T-helper 9 cell (primary cell): ENCODE measurements around the gene NAPG.
"Not testable (repeated sequence)": the region's sequence is repeated elsewhere in the genome, so short reads cannot be mapped to it uniquely, and the experiment has no call there.

Experiments
- DNase-seq: peaks from one replicate; pipeline ENCODE4 v3.0.0-alpha.2; 2020

NAPG gene

DNA sequence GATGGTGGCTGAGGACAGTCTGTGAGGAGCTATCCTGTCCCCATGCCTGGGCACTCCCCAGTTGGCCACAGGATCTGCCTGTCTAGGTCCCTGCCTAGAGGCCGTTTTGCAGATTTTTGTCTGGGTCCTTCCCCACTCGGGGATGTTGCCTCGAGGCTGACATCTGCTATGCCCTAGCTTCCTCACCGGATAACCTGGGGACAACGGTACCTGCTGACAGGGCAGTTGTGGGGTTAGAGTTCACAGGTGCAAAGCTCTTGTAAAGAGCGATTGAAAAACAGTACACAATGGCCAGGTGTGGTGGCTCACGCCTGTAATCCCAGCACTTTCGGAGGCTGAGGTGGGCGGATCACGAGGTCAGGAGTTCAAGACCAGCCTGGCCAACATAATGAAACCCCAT is 30.4 kb downstream of the NAPG start:
- not testable (repeated sequence) for DNase-seq

DNA sequence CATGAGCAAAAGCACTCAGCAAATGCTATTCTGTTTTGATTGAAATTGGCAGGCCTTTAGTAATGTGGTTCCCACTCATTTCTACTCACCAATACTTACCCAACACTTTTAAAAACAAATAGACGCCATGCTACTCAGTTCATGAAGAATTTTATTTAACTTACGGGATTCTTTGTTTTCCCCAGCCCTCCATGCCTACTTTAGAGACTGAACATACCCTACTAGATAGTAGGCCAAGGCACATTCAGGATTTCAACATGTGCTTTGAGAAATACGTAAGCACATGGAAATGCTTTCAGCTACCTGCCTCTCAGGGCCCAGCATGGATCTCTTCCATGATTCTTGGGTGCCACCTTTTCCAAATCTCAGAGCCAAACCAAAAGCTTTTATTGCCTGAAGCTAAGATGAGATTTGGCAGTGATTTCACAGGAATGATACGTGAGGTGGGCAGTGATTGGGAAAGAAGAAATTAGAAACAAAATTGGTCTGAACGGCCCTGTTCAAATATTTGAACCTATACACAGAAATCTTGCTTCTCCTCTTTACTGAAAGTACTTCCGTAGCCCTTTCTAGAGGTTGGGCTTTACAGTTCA is 31.4 kb downstream of the NAPG start:
- DNase-seq = no peak

DNA sequence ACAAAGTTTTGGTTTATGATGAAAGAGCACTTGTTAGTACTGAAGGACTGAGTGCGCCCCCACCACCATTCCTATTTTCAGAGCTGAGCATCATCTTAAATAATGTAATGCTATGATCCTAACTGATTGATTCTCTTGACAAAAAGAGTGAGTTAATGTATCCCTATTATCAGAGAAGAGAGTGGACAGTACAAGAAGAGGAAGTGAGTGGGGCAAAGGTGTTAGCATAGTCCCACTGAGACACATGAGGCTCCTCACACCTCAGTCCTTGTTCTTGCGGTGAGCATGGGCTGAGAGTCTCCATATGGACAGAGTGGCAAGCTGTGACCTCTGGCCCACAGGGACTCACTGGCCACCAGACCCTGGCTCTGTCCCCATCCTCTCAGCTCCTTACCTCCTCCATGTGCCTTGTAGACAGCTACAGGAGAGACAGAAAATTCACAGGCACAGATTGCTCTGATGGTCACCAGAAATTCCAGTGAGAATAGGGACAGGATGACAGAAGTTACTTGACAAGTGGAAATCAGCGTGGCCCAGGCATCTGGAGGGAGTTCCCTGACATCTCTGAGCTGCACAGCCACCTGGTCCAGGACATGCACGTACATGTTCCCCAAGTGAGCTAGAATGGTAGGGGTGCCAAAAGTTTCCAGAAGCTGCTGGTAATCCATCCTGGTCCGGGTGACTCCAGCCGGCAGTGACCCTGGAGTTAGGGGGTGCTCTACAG is 32.6 kb downstream of the NAPG start:
- DNase-seq = no peak

GRCh38 chr18:10558967-10559298 is 33.1 kb downstream of the NAPG start:
- DNase-seq = no peak

GRCh38 chr18:10559553-10560451 is 34.0 kb downstream of the NAPG start:
- no peak for DNase-seq

DNA sequence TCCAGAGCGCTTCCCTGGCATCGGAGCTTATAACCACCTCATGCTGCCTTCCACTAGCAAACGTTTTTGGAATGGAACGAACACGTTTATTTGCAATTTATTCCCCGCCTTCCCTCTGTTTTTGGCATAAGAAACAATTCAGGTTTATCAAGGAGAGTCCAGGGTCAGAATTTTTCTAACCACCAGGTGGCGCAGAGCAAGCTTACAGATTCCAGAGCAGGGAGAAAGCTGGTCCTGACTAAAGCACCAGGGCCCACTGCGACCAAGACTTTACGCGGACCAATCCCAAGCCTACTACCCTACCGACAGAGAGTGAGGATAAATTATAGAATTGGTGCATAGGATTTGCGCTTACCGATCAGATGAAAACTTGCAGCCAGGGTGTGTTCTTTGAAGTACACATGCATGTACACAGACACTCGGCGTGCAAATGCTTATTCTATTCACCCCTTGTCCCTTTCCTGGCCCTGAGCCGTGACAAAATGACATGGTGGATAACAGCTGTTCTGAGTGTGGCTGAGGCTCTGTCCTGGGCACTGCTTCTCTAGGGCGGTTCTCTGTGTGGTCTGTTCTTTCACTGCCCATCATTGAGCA is 34.7 kb downstream of the NAPG start:
- peak; percentile 49 for DNase-seq

DNA sequence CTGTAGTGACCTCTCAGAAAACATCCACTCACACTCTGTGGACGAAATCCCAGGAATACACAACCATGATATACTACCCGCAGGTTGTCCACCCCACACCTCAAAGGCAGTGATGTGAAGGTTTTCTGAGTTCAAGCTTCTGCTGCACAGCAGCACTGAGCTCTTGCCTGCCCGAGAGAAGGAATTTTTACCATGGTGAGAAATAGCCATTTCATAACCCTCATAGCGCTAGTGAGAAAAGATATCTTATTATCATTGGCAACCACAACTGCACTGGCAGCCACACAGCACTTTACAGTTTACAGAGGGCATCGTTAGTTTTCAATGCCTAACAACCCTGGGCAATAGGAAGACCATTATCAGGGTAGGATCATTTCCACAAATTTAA is 36.9 kb downstream of the NAPG start:
- DNase-seq = no peak

GRCh38 chr18:10563886-10564285 is 38.1 kb downstream of the NAPG start:
- DNase-seq = no peak

- no peak for DNase-seq
Observed at GRCh38 chr18:10564975-10565773, 39.3 kb downstream of the NAPG start.

DNA sequence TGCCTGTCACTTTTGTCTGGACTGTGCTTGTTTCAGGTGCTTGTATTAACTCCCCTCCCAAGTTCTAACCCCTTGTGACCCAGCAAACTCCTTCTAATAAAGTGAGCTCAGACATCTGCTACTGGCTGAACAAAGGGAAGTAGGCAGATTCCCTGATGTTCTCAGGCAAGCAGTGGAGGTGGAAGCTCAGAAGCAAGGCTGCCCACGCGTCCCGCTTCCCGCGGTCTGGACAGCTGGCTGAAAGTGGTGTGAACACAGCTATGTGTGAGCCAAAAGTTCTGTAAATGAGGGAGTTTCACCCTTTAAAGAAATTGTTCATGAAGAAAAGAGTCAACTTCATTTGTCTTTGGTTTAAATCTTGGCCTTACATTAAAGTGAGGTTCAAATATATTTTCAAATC is 40.0 kb downstream of the NAPG start:
- no peak for DNase-seq

GRCh38 chr18:10566390-10566789 is 40.6 kb downstream of the NAPG start:
- no peak for DNase-seq

GRCh38 chr18:10569941-10570340 is 44.1 kb downstream of the NAPG start:
- DNase-seq = not testable (repeated sequence)

- no peak for DNase-seq
Observed at GRCh38 chr18:10570622-10571021, 44.8 kb downstream of the NAPG start.

DNA sequence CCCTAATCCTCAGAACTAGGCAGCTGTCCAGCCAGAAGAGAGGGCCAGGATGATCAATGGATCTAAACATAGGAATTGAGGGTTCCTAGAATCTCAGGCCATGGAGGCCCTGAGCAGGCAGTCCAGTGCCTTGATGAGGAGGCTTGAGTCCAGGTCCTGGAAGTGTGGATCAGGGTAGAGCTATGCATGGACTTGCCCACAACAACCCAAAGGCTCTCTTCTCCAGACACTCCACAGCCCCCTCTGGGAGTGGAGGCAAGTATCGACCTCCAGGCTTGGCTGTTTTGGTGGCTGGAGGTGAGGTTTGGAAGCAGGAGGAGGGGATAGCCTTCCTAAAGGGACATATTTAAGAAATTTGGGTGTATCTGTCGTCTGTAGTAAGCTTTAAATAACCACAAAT is 45.7 kb downstream of the NAPG start:
- no peak for DNase-seq

DNA sequence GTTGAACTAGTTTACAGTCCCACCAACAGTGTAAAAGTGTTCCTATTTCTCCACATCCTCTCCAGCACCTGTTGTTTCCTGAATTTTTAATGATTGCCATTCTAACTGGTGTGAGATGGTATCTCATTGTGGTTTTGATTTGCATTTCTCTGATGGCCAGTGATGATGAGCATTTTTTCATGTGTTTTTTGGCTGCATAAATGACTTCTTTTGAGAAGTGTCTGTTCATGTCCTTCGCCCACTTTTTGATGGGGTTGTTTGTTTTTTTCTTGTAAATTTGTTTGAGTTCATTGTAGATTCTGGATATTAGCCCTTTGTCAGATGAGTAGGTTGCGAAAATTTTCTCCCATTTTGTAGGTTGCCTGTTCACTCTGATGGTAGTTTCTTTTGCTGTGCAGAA is 47.4 kb downstream of the NAPG start:
- DNase-seq = not testable (repeated sequence)

GRCh38 chr18:10574412-10574811 is 48.6 kb downstream of the NAPG start:
- DNase-seq = not testable (repeated sequence)

DNA sequence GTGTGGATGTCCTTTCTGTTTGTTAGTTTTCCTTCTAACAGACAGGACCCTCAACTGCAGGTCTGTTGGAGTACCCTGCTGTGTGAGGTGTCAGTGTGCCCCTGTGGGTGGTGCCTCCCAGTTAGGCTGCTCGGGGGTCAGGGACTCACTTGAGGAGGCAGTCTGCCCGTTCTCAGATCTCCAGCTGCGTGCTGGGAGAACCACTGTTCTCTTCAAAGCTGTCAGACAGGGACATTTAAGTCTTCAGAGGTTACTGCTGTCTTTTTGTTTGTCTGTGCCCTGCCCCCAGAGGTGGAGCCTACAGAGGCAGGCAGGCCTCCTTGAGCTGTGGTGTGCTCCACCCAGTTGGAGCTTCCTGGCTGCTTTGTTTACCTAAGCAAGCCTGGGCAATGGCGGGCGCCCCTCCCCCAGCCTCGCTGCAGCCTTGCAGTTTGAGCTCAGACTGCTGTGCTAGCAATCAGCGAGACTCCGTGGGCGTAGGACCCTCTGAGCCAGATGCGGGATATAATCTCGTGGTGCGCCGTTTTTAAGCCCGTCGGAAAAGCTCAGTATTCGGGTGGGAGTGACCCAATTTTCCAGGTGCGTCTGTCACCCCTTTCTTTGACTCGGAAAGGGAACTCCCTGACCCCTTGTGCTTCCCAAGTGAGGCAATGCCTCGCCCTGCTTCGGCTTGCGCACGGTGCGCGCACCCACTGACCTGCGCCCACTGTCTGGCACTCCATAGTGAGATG is 52.2 kb downstream of the NAPG start:
- DNase-seq = not testable (repeated sequence)

- not testable (repeated sequence) for DNase-seq
Observed at GRCh38 chr18:10578573-10578899, 52.7 kb downstream of the NAPG start.

DNA sequence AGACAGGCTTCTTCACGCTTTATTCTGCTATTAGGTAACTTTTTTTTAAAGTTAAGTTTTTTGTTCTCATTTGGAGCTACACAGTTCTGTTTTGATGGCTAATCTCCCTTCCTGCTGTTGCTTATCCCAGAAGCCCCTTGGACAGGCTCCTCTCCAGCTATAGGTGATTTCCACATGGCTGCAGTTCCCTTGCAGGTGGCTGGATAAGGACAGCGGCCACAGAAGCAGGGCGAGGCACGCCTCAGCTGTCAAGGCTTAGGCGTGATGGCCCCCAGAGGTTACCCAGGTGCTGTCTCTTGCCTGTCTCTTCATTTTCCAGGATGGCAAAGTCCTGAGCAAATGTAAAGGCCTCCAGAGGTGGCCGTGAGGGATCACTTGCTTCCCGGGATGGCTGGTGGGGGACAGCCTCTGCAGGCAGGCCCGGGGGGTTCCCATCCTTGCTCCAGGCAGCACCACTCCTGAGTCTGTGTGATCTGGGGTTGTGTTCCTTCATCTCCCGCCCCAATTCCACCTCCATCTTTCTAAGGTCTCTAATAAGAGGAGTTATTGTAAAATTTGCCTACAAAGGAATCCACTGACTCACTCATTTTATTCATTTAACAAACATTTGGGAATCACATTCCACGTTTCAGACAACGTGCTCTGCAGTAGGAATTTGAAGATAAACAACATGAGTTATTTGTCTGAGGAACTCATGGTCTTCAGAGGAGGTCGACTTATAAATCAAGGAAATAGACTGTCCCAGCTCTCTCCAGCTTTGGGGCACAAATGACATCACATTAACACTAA is 53.4 kb downstream of the NAPG start:
- DNase-seq = no peak

GRCh38 chr18:10580215-10580614 is 54.4 kb downstream of the NAPG start:
- DNase-seq = no peak

- DNase-seq = no peak
Observed at GRCh38 chr18:10585260-10585659, 59.4 kb downstream of the NAPG start.
